ENCODE data around the gene NOD2.
A peak's percentile ranks its signal among the peaks of the same experiment; 100 is the strongest.

NOD2 gene

DNA sequence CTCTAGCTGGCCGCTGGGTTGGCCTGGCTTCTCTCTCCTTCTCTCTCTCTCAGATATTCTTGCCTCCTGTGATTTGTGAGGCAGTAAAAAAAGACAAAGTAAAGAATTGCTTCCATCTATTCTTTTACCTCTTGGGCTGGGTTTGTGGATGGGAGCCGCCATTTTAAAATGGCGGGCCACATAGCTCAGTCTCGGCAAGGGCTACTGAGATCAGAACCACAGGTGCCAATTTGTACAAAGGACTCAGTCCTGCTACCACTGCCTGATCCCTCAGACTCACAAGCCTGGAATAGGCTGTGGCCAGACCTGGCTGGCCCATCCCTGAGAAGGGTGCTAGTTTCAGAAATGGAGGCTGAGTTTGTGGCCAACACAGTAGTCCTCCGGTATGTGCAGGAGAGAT, 24.1 kb downstream of the NOD2 start:
- DNase-seq (ENCODE audit: low read depth, low spot score), result no peak

DNA sequence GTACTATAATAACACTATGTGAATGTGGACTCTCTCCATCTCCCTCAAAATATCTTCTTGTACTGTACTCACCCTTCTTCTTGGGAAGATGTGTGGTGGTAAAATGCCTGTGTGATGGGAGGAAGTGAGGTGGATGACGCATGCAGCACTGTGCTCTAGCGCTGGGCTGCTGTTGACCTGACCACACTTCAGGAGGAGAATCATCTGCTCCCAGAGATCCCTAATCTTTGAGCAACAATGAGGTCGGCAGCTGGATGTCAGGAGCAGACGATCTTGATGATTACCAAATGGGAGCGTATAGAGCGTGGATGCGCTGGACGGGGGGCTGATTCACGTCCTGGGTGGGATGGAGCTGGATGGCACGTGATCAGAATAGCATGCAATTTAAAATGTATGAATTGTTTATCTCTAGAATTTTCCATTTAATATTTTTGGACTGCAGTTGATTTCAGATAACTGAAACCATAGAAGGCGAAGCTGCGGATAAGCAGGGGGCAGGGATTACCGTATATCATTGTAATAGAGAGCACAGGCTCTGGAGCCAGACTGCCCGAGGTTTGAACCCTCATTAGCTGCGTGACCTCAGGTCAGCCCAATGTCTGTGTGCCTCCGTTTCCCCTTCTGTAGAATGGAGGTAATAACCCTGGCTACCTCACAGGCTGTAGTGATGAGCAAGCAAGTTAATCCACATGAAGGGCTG, 24.8 kb downstream of the NOD2 start:
- no peak for DNase-seq (ENCODE audit: low read depth, low spot score)

DNA sequence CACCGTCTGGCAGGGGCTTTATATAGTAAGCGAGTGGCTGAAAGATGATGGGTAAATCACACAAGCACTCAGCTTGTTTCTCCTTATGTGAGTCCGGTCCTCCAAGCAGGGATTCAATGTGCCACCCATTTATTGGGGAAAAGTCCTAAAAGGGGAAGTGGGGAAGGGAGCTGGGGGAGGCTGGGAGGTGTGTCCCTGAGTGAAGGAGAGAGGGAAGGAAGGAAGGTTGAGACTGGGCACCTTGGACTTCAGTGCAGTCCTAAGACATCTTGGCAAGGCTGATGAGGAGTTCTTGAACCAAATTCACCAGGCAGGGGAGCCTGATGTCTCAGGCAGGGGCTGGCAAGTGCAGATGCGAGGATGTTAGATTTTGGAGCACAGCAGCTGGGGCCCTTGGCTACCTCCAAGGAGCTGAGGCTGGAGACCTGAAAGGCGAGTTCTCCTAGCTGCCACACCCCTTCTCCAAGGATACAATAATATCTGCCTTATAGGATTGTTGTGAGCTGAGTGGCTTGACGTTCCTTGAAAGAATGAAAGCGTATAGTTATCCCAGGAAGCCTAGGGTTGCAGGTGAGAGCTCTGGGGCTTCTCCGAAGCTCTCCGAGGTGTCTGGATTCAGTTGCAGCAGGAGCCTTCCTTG, 25.5 kb downstream of the NOD2 start:
- DNase-seq (ENCODE audit: low read depth, low spot score), result no peak

DNA sequence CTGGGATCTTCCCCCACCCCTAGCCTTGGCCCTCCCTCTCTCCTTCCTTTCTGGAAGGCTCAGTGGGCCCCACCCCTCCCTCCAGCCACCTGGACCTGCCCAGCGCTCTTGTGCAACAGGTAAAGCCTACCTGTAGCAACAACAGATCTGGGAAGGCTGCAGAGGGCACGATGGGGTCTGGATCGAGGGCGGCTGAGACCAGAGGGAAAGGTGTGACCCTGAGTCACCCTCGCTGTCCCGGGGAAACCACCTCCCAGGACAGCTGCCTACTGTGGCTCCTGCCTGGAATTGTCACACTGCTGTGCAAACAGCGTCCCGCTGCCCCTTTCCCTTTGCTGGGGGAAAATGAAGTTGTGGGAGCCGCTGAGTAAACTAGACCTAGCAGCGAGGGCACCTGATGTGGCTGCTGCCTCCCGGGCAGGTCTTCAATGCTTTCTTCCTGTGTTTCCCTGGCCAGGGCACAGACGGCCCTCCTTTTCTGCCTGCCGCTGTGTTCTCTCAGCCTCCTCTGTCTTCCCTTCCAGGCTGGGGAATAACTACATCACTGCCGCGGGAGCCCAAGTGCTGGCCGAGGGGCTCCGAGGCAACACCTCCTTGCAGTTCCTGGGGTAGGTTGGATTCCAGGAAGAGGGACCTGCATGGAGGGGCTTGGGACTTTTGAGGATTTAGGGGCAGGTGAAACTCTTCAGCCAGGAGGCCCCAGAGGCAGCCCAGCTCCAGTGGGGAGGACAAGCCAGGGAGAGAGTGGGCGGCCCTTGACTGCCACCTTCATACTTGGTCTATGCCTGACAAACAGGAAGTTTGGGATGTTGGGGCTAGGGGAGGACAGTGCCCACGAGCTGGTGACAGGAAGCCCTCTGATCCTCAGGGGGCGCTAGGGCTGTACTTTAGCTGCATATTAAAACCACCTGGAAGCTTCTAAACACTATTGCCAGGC, 26.3 kb downstream of the NOD2 start:
- DNase-seq (ENCODE audit: low read depth, low spot score), result no peak

DNA sequence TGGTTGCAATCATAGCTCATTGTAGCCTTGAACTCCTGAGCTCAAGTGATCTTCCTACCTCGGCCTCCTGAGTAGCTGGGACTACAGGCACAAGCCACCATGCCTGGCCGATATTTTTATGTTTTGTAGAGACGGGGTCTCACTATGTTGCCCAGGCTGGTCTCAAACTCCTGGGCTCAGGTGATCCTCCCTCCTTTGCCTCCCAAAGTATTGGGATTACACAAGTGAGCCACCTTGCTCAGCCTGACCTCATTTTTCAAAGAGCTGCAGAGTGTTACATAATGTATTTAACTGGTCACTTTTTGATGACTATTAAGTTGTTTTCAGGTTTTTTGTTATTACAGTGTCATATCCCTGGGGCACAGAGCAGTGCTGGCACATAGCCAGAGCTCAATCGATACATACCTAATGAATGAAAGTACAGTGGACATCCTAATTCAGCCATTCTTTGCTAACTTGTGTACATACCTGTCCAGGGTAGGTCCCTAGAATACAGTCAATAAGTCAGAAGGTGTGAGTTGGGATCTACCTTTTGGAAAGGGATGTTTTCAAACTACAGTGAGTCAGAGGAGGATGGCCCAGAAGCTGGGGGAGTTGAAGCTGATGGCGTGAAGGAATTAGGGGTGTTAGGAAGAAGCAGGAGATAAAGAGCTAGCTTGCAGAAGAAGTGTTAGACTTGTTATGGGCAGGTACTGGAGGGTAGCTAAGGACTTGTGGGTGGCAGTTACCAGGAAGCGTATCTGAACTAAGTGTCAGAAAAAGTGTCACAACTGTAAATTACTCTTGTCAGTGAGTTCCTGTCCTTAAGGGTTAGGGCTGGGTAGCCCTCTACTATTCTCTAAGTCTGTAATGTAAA, 28.4 kb downstream of the NOD2 start:
- no peak for DNase-seq (ENCODE audit: low read depth, low spot score)

DNA sequence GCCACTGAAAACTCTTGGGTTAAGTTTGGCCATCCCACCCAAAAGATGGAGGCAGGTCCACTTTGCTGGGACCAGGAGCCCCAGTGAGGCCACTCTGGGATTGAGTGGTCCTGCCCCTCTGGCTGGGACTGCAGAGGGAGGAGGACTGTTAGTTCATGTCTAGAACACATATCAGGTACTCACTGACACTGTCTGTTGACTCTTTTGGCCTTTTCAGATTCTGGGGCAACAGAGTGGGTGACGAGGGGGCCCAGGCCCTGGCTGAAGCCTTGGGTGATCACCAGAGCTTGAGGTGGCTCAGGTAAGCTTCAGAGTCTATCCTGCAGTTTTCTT, 29.0 kb downstream of the NOD2 start:
- DNase-seq (ENCODE audit: low read depth, low spot score), result no peak

DNA sequence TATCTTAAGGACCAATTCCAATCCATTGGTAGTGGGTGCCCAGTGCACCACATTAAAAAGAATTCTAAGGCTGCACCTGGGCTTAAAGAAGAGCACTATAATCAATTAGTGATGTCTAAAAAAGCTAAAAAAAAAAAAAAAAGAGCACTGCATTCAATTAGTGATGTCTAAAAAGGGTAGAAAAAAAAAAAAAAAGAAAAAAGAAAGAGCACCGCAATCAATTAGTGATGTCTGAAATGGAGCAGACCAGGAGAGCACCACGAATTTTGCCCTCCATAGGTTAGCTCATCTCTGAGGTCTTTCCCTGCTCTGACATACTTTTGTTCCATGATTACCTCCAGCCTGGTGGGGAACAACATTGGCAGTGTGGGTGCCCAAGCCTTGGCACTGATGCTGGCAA, 29.6 kb downstream of the NOD2 start:
- no peak for DNase-seq (ENCODE audit: low read depth, low spot score)

DNA sequence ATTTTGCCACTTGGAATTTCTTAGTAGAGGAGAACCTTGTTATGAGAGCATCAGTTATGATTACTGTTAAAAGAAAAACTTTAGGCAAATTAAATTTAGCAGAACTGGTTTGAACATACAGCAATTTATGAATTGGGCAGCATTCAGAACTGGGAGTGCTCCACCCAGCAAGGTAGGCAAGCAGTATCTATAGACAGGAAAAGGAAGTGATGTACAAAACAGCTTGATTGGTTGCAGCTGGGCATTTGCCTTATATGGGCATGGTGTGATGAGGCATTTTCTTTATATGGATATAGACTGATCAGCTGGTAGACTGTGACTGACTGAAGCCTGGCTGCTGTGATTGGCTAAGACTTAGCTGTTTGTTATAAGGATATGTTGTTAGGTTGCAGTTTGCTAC, 30.9 kb downstream of the NOD2 start:
- no peak for DNase-seq (ENCODE audit: low read depth, low spot score)

DNA sequence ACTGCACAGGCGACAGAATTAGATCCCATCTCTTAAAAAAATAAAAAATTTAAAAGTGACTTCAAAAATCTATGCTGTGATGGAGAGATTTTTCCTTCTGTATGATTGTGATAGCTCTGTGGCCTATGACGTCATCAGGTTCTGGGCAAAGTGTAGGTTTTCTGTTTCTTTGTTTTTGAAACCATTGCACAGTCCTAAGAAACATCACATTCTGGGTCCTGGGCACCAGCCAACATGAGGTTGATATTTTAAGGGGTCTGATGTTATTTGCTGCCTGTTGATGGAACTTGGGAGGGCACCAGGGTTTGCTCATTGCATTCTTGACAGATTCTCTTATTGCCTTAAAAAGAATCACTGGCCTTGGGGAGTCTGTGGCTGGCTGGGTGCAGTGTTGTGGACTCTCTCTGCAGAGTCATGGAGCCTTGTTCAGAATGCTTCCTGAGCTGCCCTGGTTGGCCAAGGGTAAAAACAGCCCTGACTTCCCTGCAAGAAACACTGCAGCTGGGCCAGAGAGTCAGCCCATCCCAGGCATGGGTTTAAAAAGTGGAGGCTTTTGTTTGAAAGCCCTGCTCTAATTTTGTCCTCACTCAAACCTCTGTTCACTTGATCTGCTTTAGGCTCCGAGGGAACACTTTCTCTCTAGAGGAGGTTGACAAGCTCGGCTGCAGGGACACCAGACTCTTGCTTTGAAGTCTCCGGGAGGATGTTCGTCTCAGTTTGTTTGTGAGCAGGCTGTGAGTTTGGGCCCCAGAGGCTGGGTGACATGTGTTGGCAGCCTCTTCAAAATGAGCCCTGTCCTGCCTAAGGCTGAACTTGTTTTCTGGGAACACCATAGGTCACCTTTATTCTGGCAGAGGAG, 38.0 kb downstream of the NOD2 start:
- DNase-seq (ENCODE audit: low read depth, low spot score), result no peak

DNA sequence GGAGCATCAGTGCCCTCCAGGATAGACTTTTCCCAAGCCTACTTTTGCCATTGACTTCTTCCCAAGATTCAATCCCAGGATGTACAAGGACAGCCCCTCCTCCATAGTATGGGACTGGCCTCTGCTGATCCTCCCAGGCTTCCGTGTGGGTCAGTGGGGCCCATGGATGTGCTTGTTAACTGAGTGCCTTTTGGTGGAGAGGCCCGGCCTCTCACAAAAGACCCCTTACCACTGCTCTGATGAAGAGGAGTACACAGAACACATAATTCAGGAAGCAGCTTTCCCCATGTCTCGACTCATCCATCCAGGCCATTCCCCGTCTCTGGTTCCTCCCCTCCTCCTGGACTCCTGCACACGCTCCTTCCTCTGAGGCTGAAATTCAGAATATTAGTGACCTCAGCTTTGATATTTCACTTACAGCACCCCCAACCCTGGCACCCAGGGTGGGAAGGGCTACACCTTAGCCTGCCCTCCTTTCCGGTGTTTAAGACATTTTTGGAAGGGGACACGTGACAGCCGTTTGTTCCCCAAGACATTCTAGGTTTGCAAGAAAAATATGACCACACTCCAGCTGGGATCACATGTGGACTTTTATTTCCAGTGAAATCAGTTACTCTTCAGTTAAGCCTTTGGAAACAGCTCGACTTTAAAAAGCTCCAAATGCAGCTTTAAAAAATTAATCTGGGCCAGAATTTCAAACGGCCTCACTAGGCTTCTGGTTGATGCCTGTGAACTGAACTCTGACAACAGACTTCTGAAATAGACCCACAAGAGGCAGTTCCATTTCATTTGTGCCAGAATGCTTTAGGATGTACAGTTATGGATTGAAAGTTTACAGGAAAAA, 38.8 kb downstream of the NOD2 start:
- DNase-seq (ENCODE audit: low read depth, low spot score), result no peak

DNA sequence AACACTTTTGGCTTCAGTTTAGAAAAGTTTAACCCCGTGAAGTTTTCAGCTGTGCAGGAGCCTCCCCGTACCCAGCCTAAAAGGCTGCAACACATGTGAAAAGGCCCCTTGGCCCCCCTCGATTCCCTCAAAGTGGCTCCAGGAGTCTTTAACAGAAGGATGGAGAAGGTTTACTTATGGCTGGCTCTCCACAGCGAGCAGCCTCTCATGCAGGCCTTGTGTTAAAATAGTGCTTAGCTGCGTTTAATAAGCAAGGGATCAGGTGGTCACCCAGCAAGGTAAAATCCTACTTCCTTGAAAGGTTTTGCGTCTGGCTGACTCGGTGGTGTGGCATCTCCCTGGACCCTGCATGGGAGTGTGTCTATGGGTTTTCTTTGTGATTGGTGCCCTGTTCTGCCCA, 40.1 kb downstream of the NOD2 start:
- no peak for DNase-seq (ENCODE audit: low read depth, low spot score)

DNA sequence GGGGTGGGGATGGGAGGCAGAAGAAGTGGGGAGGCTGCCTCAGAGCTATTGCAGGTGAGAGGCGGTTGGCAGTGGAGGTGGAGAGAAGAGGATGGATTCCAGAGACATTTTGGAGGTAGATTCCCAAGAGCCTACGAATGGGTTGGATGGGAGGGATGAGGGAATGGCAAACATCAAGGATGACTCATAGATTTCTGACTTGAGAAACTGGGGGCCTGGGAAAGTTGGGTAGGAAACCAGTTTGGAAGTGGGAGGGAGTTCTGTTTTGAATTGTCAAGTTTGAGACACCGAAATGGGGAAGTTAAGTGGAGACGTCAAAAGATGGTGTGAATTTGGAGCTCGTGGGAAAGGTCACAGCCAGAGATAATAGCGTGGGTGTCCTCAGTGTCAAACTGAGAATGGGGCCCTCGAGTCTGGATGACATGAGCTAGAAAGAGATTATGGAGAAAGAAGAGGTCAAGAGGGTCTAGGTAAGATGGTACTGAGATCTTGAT, 42.3 kb downstream of the NOD2 start:
- no peak for DNase-seq (ENCODE audit: low read depth, low spot score)

DNA sequence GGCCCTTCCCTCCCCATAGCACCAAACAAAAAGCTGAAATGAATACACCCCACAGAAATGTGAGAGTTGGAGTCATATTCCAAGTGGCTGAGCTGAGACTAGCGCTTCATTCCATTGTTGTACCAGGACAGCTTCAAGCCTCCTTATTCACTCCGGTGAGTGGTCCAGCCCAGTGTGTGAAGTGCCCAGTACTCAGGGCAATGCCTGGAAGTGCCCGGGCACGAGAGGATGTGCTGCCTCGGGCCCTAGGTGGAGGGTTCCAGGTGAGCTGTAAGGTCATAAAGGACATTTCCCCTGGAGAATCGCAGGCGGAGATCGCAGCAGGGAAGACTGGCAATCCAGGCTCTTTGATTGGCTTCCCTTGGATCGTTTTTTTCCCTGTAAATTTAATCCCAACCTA, 43.0 kb downstream of the NOD2 start:
- no peak for DNase-seq (ENCODE audit: low read depth, low spot score)

DNA sequence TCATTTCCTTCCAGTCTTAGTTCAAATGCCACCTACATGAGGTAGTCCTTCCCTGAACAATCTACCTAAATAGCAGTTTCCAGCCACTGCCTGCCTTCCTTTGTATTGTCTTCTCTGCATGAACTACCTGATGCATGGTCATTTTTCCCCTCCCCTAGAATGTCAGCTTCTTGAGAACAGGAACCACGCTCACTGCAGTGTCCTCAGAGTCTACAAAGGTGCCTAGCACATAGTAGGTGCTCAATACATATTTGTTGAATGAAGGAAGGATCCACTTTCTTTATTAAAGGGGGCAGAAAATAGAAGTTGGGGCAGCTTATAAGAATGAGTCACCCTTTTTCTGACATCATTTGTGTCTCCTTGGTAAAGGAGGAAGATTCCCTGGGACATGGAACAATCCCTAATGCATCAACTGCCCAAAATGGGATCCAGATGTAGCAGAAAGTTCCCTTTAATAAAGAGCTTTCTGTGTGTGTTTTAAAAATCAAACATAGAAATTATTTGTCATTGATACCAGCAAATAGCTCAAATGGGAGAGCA, 44.1 kb downstream of the NOD2 start:
- no peak for DNase-seq (ENCODE audit: low read depth, low spot score)

DNA sequence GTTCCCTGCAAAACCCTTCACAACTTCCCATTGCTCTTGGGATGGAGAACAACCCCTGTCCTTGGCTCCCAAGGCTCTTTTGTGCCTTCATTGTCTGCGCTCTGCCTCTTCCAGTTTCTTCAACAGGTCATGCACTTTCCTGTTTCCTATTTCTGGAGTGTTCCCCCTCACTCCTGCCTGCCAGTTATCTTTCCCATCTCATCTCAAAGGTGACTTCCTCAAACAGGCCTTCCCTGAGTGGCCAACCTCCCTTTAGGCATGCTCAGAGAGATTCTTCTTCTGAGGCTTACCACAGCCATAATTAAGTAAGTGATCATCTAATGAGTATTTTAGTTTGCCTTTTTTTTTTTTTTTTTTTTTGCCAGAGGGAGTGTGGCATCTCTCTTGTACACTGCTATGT, 45.6 kb downstream of the NOD2 start:
- no peak for DNase-seq (ENCODE audit: low read depth, low spot score)

DNA sequence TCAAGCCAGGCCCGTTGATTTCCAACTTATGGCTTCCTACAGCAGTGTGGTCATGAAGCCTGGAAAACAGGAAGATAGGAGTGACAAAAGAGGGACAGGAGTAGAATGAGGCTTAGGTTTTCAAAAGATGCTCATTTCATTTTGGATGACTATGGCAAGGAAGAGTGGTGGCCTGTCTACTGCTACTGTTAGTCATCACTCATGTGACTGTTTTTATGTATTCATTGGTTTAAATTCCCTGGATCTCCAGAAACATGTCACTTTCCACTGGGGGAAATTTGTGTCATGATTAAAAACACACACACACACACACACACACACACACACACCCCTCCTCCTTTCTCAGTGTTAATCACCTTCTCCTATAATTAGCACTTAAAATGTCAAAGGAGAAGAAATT, 47.3 kb downstream of the NOD2 start:
- no peak for DNase-seq (ENCODE audit: low read depth, low spot score)

DNA sequence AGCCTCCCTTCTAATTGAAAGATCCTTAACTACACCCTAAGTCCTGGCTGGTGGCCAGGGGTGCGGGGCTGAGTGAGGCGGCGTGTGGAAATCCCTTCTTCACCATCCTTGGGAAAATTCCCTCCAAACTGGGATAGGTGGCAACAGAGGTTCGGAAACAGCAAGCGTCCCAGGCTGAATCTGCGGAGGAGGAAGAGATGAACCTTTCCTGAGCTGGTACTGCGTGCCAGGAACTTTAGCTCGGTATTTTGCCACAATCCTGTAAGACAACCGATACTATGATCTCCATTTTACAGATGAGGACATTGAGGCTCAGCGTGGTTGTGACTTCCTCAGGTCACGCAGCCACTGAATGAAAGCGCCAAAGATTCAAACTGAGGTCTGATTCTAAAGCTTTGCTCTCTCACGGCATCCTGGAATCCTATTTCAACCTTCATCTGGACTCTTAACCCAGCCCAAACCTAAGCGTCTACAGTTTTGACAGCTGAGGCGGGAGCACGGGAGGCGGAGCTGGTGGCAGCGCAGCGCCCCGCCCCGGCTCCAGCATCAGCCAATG, 47.9 kb downstream of the NOD2 start:
- no peak for DNase-seq (ENCODE audit: low read depth, low spot score)

DNA sequence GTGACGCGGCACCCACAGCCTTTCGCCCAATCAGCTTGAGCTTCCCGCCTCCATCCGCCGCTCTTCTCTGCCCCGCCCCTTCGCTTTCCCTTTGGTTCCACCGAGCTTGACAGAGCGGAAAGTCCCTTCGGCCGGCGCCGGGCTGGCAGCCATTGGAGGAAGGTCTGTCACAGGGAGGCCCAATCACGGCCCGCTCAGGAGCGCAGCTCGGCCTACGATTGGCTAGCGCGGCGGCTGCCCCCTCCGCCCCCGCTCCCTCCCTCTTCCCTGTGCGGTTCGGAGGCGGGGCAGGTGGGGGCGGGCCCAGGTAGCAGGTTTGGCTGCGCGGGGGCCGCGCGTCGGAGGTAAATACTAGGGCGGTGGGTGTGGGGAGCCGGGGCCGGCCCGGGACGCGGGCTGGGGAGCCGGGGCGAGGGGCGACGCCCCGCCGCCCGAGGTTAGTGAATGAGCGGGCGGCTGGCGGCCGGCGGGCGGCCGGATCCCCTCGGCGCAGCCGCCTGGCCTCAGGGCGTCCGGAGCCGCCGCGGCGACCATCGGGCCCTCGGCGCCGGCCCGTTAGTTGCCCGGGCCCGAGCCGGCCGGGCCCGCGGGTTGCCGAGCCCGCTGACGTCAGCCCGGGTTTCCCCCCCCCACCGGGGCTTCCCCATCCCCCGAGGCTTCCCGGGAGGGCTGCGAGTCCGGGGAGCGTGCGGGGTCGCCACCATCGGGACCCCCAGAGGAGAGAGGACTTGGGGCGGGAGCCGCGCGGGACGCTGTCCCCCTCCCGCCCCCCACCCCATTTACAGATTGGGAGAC, 48.6 kb downstream of the NOD2 start, which contains the start of gene CYLD:
CYLD (plus strand) TSS at position 306 of the 795 bp plus-strand sequence. CDS start 7,613 bp downstream, outside the sequence.
- peak; percentile 98 for DNase-seq (ENCODE audit: low read depth, low spot score)
